GOT3 (cell line): ENCODE results near the gene CGB3.
"Not testable (repeated sequence)": the region's sequence is repeated elsewhere in the genome, so short reads cannot be mapped to it uniquely, and the experiment has no call there.

Experiments
- DNase-seq: peaks from one replicate; lab custom pipeline; 2025; ENCODE audit warnings: mixed read lengths; lab: John Stamatoyannopoulos, UW

Gene CGB3

DNA sequence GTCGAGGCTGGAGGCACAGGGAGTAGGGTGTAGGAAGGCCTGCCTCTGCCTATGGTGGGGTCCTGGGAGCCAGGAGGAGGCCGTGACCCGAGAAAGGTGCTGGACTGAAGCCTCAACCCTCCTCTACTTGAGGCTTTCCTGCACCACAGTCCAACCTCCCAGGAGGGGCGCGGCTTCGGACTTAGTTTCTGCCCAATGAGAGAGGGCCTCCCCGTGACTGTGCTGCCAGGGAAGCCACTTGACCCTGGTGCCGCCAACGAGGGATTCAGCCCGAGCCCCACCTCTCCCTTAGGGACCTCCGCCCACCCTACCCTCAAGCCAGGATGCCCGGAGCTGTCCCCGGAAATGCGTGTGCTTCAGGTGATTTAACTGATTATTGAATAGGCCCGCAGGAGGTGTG, at the start of gene CGB3:
Gene CGB3, minus strand, starts transcription at position 101 of the 400 bp plus-strand sequence. CDS start 362 bp downstream, outside the sequence.
- not testable (repeated sequence) for DNase-seq

- DNase-seq: no peak
These were observed 47.9 kb upstream of the CGB3 start for GRCh38 chr19:49071860-49072547.

GRCh38 chr19:49070416-49070815, 46.3 kb upstream of the CGB3 start:
- DNase-seq: no peak

- no peak for DNase-seq
These were observed 44.9 kb upstream of the CGB3 start for GRCh38 chr19:49069026-49069425.

GRCh38 chr19:49067554-49067953, 43.4 kb upstream of the CGB3 start:
- no peak for DNase-seq

DNA sequence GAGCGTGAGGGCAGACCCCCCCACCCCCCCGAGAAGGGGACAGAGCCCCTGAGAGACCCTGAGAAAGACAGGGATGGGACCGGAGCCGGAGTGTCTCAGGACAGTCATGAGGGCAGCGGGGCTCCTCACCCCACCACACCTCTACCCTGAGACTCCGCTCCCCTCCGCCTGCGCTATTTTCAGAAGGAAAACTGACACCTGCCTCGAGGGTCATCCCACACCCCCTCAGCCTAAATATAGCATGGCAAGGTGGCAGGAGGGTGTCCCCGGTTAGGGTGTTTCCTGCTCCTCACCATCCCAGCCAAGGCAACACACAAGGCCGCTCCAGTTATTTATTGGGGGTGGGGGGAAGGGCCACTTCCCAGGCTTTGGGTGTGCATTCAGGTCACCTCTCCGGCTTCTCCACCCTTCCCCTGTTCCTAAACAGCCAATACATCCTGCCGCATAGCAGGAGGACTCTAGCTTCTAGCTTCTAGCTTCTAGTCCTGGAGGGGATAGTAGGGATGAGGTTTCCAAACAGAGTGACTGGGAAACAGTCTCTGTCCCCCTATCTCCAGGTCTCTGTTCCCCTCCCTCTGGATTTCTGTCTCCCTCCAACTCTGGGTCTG, 41.9 kb upstream of the CGB3 start:
- no peak for DNase-seq

DNA sequence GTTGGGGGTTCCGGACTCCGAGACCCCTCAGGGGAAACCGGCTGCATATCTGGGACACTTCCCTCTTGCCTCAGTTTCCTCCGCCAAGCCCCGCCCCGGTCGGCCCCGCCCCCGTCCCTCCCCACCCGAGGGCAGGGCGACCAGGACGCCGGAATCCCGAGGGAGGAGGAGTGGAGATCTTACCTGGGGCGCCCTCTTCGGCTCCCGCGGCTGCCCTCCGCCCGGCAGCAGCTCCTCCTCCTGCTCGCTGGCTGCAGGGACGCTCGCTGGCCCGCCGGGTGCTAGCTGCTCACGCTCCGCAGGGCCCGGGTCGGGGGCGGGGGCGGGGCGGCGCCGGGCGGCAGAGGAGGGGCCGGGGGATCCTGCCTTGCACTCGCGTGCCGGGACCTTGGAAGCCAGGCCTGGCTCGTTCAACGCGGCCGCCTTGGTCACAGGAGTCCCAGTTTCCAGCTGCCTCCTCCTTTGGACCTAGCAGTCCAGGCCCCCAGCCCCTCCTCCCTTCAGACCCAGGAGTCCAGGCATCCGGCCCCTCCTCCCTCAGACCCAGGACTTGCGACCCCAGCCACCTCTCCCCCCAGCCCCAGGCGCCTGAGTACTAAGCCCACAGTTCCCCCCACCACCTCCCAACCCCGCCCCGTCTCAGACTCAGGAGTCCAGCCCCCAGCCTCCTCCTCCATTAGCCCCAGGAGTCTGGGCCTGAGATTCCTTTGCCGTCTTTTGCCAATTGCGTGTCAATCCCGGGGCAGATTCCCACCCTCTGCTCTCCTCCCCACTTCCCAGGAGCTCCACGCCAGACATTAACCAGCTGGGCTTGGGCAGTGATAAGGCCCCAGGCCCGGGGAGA, 40.9 kb upstream of the CGB3 start, which contains the start of gene NTF4:
Gene NTF4, minus strand, starts transcription at position 51 of the 844 bp plus-strand sequence. CDS start 2,821 bp downstream, outside the sequence.
- no peak for DNase-seq

DNA sequence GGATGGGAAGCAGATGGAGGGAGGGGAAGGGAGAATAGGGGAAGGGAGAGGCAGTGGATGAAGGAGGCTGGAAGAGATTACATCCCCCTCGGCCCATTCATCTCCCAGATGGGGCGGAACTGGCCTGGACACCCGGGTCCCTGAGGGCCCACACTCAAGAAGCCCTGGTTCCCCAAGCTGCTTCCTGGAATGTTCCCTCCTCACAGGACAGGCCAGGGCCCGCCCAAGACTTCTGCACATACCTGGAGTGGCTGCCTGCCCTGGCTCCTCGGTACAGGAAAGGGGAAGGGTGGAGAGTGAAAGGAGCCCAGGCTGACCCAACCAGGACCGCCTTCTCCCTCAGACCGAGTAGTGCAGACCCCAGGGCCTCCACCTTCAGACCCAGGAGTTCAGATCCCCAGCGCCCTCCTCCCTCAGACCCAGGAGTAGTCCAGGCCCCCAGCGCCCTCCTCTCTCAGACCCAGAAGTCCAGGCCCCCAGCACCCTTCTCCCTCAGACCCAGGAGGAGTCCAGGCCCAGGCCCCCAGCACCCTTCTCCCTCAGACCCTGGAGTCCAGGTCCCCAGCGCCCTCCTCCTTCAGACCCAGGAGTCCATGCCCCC, 40.0 kb upstream of the CGB3 start:
- DNase-seq: no peak

GRCh38 chr19:49061445-49061844, 37.3 kb upstream of the CGB3 start:
- no peak for DNase-seq

- DNase-seq: no peak
These were observed 36.9 kb upstream of the CGB3 start for GRCh38 chr19:49061000-49061399.

DNA sequence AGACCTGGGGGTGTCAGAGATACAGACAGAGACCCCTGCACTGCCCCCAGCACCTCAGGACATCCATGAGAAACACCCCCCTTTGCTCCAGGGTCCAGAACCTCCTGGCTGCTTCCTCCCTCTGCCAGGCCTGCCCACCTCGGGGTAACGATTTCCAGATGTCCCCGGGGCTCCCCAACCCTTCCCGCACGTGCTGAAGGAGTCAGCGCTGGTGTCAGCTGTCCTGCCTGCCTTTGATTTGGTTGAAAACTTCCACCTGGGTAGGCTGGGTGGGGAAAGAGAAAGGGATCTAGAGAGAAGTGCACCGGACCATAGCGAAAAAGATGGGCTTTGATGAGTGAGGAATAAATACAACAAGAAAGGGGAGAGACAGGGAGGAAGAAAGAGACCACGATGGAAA, 34.9 kb upstream of the CGB3 start:
- no peak for DNase-seq

- no peak for DNase-seq
These were observed 34.4 kb upstream of the CGB3 start for GRCh38 chr19:49058562-49058961.

DNA sequence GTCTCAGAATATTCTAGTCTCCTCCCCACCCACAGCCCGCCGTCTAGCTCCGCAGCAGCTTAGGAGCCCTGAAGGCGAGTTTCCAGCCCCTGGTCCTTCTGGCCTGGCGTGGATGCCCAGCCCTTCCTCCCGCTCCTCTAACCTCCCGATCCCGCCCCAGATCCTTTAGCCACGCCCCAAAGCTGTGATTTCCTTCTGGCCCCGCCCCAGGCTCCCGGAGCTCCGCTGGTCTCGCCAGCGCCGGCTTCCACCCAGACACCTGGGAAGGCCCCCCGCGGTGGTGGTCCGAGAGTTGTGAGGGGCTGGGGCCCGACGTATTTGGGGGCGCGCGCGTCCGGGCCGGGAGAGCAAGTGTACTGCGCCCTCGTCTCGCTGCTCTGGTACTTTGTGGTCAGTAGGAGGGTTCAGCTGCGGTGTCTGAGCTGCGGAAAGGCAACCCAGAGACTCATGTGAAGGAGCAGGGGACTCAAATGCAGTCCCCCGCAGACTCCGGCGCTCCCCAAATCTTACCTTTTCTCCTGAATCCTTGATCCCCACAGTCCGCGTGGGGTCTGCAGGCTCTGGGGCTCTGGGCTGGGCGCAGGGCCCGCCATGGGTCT, 33.6 kb upstream of the CGB3 start, which contains the start of gene CGB7:
Gene CGB7, minus strand, starts transcription at position 114 of the 599 bp plus-strand sequence. CDS start 2,374 bp downstream, outside the sequence.
- DNase-seq: no peak

DNA sequence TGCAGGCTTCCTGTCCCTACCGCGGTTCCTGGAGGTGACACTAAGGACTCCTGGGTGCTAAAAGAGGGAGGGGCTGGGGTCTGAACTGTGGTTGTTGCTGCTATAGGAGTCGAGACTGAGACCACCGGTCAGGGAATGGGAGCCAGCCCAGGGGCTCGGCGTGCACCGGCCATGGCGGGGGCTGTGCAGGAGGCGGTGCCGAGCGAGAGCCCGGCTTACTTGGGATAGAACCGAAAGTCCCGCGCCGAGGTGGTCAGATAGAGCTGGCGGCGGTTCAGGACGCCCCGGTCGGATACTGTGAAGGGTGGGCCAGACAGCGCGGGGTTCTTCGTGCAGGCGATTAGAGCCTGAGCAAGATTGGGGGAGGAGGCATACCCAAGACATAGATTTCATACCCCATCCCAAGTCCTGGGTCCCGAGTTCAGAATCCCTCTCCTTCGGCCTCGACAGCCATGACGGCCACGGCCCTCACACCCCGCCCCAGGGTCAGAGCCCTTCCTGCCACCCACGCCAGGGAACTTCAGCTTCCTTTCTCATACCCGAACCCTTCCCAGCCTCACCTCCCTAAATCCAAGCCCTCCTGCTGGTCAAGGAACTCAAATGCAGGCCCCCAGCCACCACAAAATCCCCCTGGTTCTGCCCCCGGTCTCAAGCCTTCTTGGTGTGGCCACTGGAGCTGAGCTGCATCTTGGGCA, 32.9 kb upstream of the CGB3 start:
- not testable (repeated sequence) for DNase-seq

DNA sequence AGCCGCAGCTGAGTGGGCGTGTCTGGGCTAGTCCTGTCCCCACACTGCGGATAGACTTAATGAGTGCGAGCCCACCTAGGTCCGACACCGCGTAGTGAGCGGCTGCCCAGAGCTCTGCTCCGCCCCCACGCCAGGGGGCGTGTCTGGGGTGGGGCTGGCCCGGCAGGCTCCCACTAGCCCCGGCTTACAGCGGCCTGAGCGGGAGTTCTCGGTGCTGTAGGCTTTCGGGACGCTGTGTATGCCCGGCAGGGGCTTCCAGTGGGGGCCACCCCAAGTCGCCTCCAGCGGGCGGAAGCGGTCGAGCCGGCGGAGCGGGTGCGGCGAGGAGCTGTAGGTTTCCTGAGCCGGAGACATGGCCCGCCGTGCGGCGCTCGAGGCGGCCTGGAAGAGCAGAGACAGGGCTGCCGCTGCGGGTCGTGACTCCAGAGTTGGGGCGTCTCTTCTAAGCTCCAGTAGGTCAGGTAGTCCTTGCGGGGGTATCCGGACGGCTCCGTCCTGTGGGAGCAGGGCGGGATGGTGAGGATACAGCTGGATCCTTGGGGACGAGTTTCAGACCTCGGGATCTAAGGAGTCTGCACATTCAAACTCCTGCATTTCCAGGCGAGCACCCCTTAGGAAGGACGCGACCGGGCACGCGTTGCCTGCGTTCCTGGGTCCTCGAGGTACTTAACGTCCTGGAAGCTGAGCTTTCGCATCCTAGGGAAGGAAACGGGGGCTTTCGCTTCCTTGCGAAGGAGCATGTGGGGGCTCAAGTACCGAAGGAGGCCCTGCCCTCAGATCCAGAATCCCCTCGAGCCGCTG, 32.2 kb upstream of the CGB3 start:
- no peak for DNase-seq

DNA sequence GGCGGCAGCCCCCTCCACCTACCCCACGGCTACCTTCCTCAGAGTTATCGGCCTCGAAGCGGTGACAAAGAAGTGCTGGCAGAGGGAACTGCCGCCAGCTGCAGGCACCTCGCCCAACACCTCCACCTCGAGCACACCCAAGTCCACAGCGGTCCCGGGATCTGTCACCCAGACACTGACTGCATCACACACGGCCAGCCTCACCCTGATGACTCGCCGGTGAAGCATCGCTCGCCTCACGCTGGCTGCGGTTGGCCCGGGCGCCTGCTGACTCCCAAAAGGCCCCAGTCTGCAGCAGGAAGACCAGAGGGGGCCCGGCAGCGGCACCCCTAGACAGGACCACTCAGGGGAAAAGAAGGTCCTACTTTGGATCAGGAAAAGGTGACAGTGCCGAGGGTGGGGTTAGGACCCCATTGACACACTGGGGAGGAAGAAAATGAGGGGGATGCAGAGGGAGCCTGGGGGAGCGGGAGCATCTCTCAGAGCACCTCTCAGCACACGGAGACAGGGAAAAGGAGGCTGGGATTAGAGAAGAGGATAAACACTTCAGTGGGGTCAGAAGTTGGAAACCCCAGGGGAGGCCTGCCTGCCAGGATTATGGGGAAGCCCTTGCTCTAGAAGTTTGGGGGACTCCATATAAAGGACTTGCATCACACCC, 26.4 kb upstream of the CGB3 start:
- DNase-seq: not testable (repeated sequence)

DNA sequence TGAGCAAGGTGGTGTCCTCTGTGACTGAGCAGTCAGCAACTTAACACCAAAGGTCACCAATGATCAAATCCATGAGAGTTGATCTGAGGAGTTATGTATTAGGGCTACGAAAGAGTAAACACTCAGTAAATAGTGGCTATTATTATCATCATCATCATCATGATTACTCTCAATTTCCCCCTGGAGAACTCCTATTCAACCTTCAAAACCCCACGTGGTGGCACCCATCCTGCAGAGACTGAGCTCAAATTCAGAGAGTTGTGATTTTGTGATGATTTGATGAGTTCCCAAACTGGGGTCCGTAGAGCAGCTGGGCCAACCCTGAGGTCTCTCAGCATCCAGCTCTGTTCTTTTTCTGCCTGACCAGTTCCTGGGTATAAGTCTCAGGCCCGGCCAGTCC, 25.7 kb upstream of the CGB3 start:
- DNase-seq: not testable (repeated sequence)

GRCh38 chr19:49049011-49049410, 24.9 kb upstream of the CGB3 start, which contains the start of gene CGB8:
CGB8 (minus strand) TSS chr19:49049111; CDS start chr19:49048739, 372 bp downstream.
- DNase-seq: not testable (repeated sequence)

GRCh38 chr19:49043548-49043947, 19.4 kb upstream of the CGB3 start, which contains the start of gene CGB5:
CGB5 (plus strand) TSS chr19:49043848; CDS start chr19:49044210, 362 bp downstream.
- DNase-seq: not testable (repeated sequence)
